ENCODE measurements around the gene BCL11A. TPM values are rescaled to one million over a fixed set of nuclear protein-coding genes. Genes with fewer than 3 reads are reported as not detected.
"Not testable (repeated sequence)": the region's sequence is repeated elsewhere in the genome, so short reads cannot be mapped to it uniquely, and the experiment has no call there.

BCL11A gene
- total RNA-seq, 1 experiment from 2014 or later = 1.3 TPM

DNA sequence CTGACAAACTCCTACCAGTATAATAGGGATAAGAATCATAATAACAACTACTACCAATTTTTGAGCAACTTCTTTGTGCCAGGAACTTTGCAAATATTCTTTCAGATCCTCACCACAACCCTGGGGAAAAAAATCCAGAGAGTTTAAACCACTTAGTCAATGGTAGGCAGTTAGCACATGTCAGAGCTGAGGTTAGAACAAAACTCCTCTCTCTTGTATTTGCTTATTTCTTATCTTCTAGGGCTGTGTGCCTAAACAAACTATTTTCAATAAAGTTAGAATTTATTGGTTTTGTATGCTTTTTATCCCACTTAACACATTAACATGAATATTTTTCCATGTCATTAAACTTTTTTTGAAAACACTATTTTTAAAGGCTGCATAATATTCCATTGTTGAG, 127.1 kb downstream of the BCL11A start:
- H3K27me3 ChIP-seq (replicated peaks; ENCODE audit: insufficient read depth, low read depth, low read length, poor library complexity) = peaks cover 19% of the 10 kb centered on the region
- no peaks in the 10 kb centered on the region for H3K9me3 ChIP-seq (ENCODE audit: low read depth, low read length, poor library complexity, severe bottlenecking)
- no peak for DNase-seq (ENCODE audit: low spot score)
- BruUV-seq (replicated peaks) = no TSS peak
- TF ChIP-seq EZH2 (IDR thresholded peaks at IDR 0.05; ENCODE audit: borderline replicate concordance, low read depth, low read length, poor library complexity, severe bottlenecking) = no peak
- TF ChIP-seq, protein P1, sequence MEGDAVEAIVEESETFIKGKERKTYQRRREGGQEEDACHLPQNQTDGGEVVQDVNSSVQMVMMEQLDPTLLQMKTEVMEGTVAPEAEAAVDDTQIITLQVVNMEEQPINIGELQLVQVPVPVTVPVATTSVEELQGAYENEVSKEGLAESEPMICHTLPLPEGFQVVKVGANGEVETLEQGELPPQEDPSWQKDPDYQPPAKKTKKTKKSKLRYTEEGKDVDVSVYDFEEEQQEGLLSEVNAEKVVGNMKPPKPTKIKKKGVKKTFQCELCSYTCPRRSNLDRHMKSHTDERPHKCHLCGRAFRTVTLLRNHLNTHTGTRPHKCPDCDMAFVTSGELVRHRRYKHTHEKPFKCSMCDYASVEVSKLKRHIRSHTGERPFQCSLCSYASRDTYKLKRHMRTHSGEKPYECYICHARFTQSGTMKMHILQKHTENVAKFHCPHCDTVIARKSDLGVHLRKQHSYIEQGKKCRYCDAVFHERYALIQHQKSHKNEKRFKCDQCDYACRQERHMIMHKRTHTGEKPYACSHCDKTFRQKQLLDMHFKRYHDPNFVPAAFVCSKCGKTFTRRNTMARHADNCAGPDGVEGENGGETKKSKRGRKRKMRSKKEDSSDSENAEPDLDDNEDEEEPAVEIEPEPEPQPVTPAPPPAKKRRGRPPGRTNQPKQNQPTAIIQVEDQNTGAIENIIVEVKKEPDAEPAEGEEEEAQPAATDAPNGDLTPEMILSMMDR (conservative IDR thresholded peaks at IDR 0.05; ENCODE audit: low read depth, low read length) = no peak
- ChIA-PET POLR2A (ENCODE audit: low non-redundant PET) (no interaction called here), CTCF (no interaction called here)
- no peaks in the 10 kb centered on the region for H3K4me1 ChIP-seq (ENCODE audit: insufficient read depth, low read length, poor library complexity, severe bottlenecking)
- no peak overlapping the region for H3K27ac ChIP-seq (ENCODE audit: low read depth, low read length, poor library complexity, severe bottlenecking)
- no peak overlapping the region for H3K4me3 ChIP-seq (ENCODE audit: low read depth, low read length, poor library complexity, severe bottlenecking)
- no peaks in the 10 kb centered on the region for H3K36me3 ChIP-seq (ENCODE audit: insufficient read depth, low read length, poor library complexity, severe bottlenecking)
- intact Hi-C loops (cut with micrococcal nuclease; ENCODE audit: unreplicated experiment) = no loop called here

DNA sequence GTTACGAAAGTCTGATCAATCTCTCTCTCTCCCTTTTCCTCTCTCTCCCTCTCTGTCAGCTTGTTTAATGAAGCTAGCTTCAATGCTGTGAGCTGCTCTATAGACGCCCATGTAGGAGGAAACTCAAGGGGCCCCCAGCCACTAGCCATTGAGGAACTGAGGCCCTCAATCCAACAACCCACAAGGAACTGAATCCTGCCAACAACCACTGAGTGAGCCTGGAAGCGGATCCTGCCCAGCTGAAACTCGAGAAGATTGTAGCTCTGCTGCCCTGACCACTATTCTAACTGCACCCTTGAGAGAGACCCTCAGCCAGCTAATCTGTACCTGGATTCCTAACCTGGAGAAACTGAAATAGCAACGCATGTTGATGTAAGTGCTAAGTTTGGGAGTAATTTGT, 129.2 kb downstream of the BCL11A start:
- H3K27me3 ChIP-seq (replicated peaks; ENCODE audit: insufficient read depth, low read depth, low read length, poor library complexity) = peaks cover 15% of the 10 kb centered on the region
- H3K36me3 ChIP-seq (ENCODE audit: insufficient read depth, low read length, poor library complexity, severe bottlenecking) = no peaks in the 10 kb centered on the region
- no peak overlapping the region for H3K4me3 ChIP-seq (ENCODE audit: low read depth, low read length, poor library complexity, severe bottlenecking)
- intact Hi-C loops (cut with micrococcal nuclease; ENCODE audit: unreplicated experiment) = no loop called here
- no peak overlapping the region for H3K27ac ChIP-seq (ENCODE audit: low read depth, low read length, poor library complexity, severe bottlenecking)
- TF ChIP-seq EZH2 (IDR thresholded peaks at IDR 0.05; ENCODE audit: borderline replicate concordance, low read depth, low read length, poor library complexity, severe bottlenecking) = no peak
- no peaks in the 10 kb centered on the region for H3K9me3 ChIP-seq (ENCODE audit: low read depth, low read length, poor library complexity, severe bottlenecking)
- DNase-seq (ENCODE audit: low spot score) = no peak
- BruUV-seq (replicated peaks) = no TSS peak
- H3K4me1 ChIP-seq (ENCODE audit: insufficient read depth, low read length, poor library complexity, severe bottlenecking) = no peaks in the 10 kb centered on the region
- ChIA-PET POLR2A (ENCODE audit: low non-redundant PET) (no interaction called here), CTCF (no interaction called here)

DNA sequence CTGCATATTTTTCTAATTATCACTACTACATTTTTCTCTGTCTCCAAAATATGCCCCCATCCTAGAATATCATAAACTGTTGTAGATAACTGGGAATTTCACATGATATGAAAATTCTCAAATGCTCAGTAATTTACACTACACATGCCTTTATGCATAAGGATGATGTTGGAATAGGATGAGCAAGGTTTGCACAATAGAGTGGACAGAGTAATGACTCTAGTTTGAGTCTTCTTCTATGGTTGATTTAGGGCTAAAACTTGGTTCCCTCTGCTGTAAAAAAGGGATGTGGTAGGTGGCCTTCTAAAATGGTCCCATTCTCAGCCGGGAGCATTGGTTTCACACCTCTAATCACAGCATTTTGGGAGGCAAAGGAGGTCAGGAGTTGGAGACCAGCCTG, 129.9 kb downstream of the BCL11A start:
- TF ChIP-seq EZH2 (IDR thresholded peaks at IDR 0.05; ENCODE audit: borderline replicate concordance, low read depth, low read length, poor library complexity, severe bottlenecking) = no peak
- Histone ChIP-seq H3K4me1 (ENCODE audit: insufficient read depth, low read length, poor library complexity, severe bottlenecking) (no peaks in the 10 kb centered on the region), H3K27me3 (replicated peaks; ENCODE audit: insufficient read depth, low read depth, low read length, poor library complexity) (peaks cover 15% of the 10 kb centered on the region), H3K27ac (ENCODE audit: low read depth, low read length, poor library complexity, severe bottlenecking) (no peak overlapping the region), H3K4me3 (ENCODE audit: low read depth, low read length, poor library complexity, severe bottlenecking) (no peak overlapping the region), H3K9me3 (ENCODE audit: low read depth, low read length, poor library complexity, severe bottlenecking) (no peaks in the 10 kb centered on the region), H3K36me3 (ENCODE audit: insufficient read depth, low read length, poor library complexity, severe bottlenecking) (no peaks in the 10 kb centered on the region)
- ChIA-PET CTCF (no interaction called here), POLR2A (ENCODE audit: low non-redundant PET) (no interaction called here)
- DNase-seq (ENCODE audit: low spot score) = no peak
- no TSS peak for BruUV-seq (replicated peaks)
- intact Hi-C loops (cut with micrococcal nuclease; ENCODE audit: unreplicated experiment) = no loop called here

DNA sequence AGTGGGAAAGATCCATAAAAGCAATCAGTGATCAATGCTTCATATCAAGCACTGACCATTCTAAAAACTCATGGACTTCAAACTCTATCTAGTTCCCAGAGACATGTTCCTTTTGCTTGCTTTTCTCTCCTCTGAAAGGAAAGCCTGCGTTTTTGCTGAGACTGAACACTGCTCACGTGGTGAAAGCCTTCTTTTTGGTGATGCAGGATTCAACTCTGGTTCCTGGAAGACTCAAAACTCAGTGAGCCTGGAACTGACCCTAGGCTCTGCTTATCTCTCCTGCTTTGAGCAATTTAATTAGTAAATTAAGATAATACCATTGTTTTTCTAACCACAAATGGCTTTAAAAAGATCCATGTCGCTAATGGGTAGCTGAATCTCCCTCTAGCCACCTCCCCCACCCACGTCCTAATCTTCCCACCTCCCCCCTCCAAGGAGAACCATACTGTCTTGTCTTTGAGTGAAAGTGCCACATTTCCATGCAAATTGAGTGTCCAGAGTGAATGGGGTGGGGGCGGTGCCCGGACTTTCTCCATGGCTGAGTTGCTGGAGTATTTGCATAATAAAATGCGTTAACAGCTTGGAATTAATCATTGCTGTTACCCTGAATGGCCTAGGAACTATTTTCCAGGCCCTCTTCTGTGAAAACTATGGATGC, 130.5 kb downstream of the BCL11A start:
- no peaks in the 10 kb centered on the region for H3K36me3 ChIP-seq (ENCODE audit: insufficient read depth, low read length, poor library complexity, severe bottlenecking)
- H3K4me1 ChIP-seq (ENCODE audit: insufficient read depth, low read length, poor library complexity, severe bottlenecking) = no peaks in the 10 kb centered on the region
- no peaks in the 10 kb centered on the region for H3K9me3 ChIP-seq (ENCODE audit: low read depth, low read length, poor library complexity, severe bottlenecking)
- CTCF ChIA-PET = no interaction called here
- H3K4me3 ChIP-seq (ENCODE audit: low read depth, low read length, poor library complexity, severe bottlenecking) = no peak overlapping the region
- no peak overlapping the region for H3K27ac ChIP-seq (ENCODE audit: low read depth, low read length, poor library complexity, severe bottlenecking)
- TF ChIP-seq EZH2 (IDR thresholded peaks at IDR 0.05; ENCODE audit: borderline replicate concordance, low read depth, low read length, poor library complexity, severe bottlenecking) = no peak
- TF ChIP-seq, protein P1 (conservative IDR thresholded peaks at IDR 0.05; ENCODE audit: low read depth, low read length) = no peak
- DNase-seq (ENCODE audit: low spot score) = no peak
- peaks cover 12% of the 10 kb centered on the region for H3K27me3 ChIP-seq (replicated peaks; ENCODE audit: insufficient read depth, low read depth, low read length, poor library complexity)
- intact Hi-C loops (cut with micrococcal nuclease; ENCODE audit: unreplicated experiment) = no loop called here
- BruUV-seq (replicated peaks) = no TSS peak
- POLR2A ChIA-PET (ENCODE audit: low non-redundant PET) = no interaction called here

DNA sequence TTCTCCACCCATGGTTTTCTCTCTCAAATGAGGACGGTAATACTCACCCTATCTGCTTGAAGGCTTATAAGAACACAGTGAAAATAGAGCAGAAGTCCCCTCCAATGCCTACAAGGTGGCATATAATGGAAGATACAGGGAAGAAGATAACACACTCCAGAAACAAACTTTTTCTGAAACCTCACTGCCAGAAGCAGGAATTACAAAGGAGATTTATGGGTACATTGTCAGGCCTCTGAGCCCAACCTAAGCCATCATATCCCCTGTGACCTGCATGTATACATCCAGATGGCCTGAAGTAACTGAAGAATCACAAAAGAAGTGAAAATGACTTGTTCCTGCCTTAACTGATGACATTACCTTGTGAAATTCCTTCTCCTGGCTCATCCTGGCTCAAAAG, 136.2 kb downstream of the BCL11A start:
- intact Hi-C loops (cut with micrococcal nuclease; ENCODE audit: unreplicated experiment); H3K27me3 ChIP-seq (replicated peaks; ENCODE audit: insufficient read depth, low read depth, low read length, poor library complexity); H3K36me3 ChIP-seq (ENCODE audit: insufficient read depth, low read length, poor library complexity, severe bottlenecking); CTCF ChIA-PET; BruUV-seq (replicated peaks); H3K9me3 ChIP-seq (ENCODE audit: low read depth, low read length, poor library complexity, severe bottlenecking); DNase-seq (ENCODE audit: low spot score); H3K27ac ChIP-seq (ENCODE audit: low read depth, low read length, poor library complexity, severe bottlenecking); H3K4me3 ChIP-seq (ENCODE audit: low read depth, low read length, poor library complexity, severe bottlenecking); H3K4me1 ChIP-seq (ENCODE audit: insufficient read depth, low read length, poor library complexity, severe bottlenecking); POLR2A ChIA-PET (ENCODE audit: low non-redundant PET): not testable (repeated sequence)

Data from A673 (cell line).